Adrenal gland (tissue), 5 donors: ENCODE measurements around the gene EFEMP1.

ENCODE experiments used
- CTCF ChIP-seq, 6 experiments: fragments of 450-650 bp in 4 of 6; fragments of 200-600 bp in 2 of 6; sonication (generic) in 1 of 6; IDR thresholded peaks; 1 replicate in 5 of 6; 2 replicates in 1 of 6; pipeline versions ENCODE4 v1.5.1 to v1.8.0; 2016 to 2021; ENCODE audit warnings: antibody characterized with exemption in 6 of 6, mild to moderate bottlenecking in 2 of 6, moderate library complexity in 1 of 6
- POLR2A ChIP-seq, 2 donors: fragments of 450-650 bp; IDR thresholded peaks; one replicate each; pipeline ENCODE4 v1.6.1; 2017; ENCODE audit warnings: antibody characterized with exemption in 2 of 2, mild to moderate bottlenecking in 2 of 2, moderate library complexity in 1 of 2
- donor health status: DM: no; HTN: no; CAD: no.

GRCh38 chr2:55914786-55915185, 8.8 kb downstream of the EFEMP1 start:
- TF ChIP-seq CTCF (IDR thresholded peaks at IDR 0.05) (no peak), POLR2A (IDR thresholded peaks at IDR 0.05) (no peak)
